Breast epithelium (tissue), 4 donors: ENCODE data around the gene THBS1. TPM values are rescaled to one million over a fixed set of nuclear protein-coding genes. Genes with fewer than 3 reads are reported as not detected.

Experiments used
- DNase-seq, 2 donors: peaks; one replicate each; pipeline ENCODE4 v3.0.0-alpha.2; 2019; ENCODE audit warnings: low spot score in 2 of 2
- H3K27ac ChIP-seq, 2 donors: fragments of 200-600 bp; sonication (generic) in 1 of 2; one replicate each; pipeline ENCODE4 v1.5.1; 2016 to 2019; ENCODE audit warnings: mild to moderate bottlenecking in 1 of 2
- H3K27me3 ChIP-seq, 2 donors: fragments of 200-600 bp; sonication (generic) in 1 of 2; one replicate each; pipeline versions ENCODE4 v1.5.1 to v1.6.0; 2017 to 2019; ENCODE audit warnings: control low read depth in 1 of 2, mild to moderate bottlenecking in 1 of 2
- H3K36me3 ChIP-seq: fragments of 200-600 bp; one replicate; pipeline ENCODE4 v1.5.1; 2019
- H3K4me1 ChIP-seq, 2 donors: fragments of 200-600 bp; sonication (generic); one replicate each; pipeline ENCODE4 v1.5.1; 2016 to 2019; ENCODE audit warnings: control low read depth in 1 of 2
- H3K4me3 ChIP-seq, 3 donors: fragments of 200-600 bp; sonication (generic); 1 replicate in 2 of 3; 2 replicates in 1 of 3; pipeline ENCODE4 v1.5.1; 2016 to 2019; ENCODE audit warnings: mild to moderate bottlenecking in 3 of 3, moderate library complexity in 2 of 3
- H3K9me3 ChIP-seq, 2 donors: fragments of 200-600 bp; sonication (generic) in 1 of 2; one replicate each; pipeline ENCODE4 v1.5.1; 2016 to 2019; ENCODE audit warnings: control low read depth in 1 of 2
- POLR2A ChIP-seq: fragments of 450-650 bp; IDR thresholded peaks from one replicate; pipeline ENCODE4 v1.6.1; 2016; ENCODE audit warnings: antibody characterized with exemption, mild to moderate bottlenecking, moderate library complexity
- POLR2AphosphoS5 ChIP-seq, 3 donors: sonication (generic); formaldehyde crosslinking; IDR thresholded peaks; one replicate each; pipeline ENCODE4 v1.6.1; 2017; ENCODE audit warnings: antibody characterized with exemption in 3 of 3
- intact Hi-C: fragments of 100-400 bp; cut with DNase I; formaldehyde crosslinking; loops from one replicate; pipeline ENCODE4 v1.15.1; 2023; ENCODE audit warnings: low total_unique reads
- total RNA-seq, 3 donors: library from RNA; depleted of rRNA; stranded (reverse); fragments of >200 nt; gene quantifications; one replicate each; pipeline ENCODE4 v1.1.0, GENCODE V29; 2016
- TF ChIP-seq, protein P1 (sequence below), 3 donors: fragments of 450-650 bp; IDR thresholded peaks; one replicate each; pipeline ENCODE4 v1.5.1; 2016 to 2017; ENCODE audit warnings: antibody characterized with exemption in 3 of 3, mild to moderate bottlenecking in 3 of 3, moderate library complexity in 3 of 3

The THBS1 gene
- total RNA-seq, 3 donors from 2014 or later = 106 to 623 (median 386) TPM

DNA sequence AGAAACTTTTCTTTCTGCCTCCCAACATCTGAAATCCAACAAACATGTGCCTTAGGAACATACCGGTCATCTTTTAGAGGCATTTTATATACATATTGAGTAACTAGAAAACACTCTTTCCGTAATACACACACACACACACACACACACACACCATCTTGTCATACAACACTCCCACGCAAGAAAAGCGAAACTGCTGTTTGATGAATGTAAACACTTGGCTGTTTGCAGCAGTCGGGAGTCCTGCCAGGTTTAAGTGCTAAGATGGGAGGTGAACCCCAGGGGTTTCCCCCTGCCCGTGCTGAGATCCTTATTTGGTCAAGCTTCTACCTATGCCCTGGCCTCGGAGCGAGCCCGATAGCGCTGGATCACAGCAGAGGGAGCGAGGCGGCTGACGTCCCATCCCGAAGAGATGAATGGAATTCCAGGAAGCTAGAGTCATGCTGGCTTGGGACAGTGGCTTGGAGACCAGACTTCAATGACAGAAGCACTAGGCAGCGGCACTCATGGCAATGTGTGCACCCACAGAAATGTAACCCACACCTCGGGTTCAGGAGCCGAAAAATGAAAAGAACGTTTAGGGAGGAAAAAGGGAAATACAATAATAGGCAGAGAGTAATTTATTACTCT, 1.3 kb upstream of the THBS1 start:
- Histone ChIP-seq H3K36me3 (no peaks in the 10 kb centered on the region), H3K9me3 (no peaks in the 10 kb centered on the region), H3K4me3 (peak overlapping the region; percentile 55 to 88 (median 71)), H3K27ac (peak overlapping the region; percentile 96), H3K27me3 (no peaks in the 10 kb centered on the region), H3K4me1 (peaks cover 0 to 3% of the 10 kb centered on the region in 2 donors)
- DNase-seq = peak; percentile 66 to 86
- TF ChIP-seq POLR2AphosphoS5 (IDR thresholded peaks at IDR 0.05) = peak in 2 of 3 donors; percentile 71 to 82
- TF ChIP-seq, protein P1, sequence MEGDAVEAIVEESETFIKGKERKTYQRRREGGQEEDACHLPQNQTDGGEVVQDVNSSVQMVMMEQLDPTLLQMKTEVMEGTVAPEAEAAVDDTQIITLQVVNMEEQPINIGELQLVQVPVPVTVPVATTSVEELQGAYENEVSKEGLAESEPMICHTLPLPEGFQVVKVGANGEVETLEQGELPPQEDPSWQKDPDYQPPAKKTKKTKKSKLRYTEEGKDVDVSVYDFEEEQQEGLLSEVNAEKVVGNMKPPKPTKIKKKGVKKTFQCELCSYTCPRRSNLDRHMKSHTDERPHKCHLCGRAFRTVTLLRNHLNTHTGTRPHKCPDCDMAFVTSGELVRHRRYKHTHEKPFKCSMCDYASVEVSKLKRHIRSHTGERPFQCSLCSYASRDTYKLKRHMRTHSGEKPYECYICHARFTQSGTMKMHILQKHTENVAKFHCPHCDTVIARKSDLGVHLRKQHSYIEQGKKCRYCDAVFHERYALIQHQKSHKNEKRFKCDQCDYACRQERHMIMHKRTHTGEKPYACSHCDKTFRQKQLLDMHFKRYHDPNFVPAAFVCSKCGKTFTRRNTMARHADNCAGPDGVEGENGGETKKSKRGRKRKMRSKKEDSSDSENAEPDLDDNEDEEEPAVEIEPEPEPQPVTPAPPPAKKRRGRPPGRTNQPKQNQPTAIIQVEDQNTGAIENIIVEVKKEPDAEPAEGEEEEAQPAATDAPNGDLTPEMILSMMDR (IDR thresholded peaks at IDR 0.05) = no peak
- TF ChIP-seq POLR2A = no peak
- intact Hi-C loops = loop anchor here (5.0 kb wide), 1 partner anchor 407 kb away; no protein-coding TSS in a partner anchor

DNA sequence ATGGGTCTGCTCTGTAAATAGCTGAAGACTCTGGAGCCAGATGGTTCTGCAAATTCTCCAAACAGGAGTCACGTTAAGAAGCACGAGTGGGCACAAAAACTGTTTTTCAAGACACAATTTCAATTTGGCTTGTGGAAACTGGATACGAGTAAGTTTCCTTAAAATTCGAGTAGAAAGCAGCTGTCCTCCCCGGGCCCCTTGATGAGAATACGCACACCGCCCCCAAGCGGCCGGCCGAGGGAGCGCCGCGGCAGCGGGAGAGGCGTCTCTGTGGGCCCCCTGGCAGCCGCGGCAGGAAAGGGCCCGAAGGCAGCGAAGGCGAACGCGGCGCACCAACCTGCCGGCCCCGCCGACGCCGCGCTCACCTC, 778 bp upstream of the THBS1 start:
- TF ChIP-seq, protein P1 (IDR thresholded peaks at IDR 0.05) = peak; percentile 76 to 99 (median 89)
- TF ChIP-seq POLR2A (no peak), POLR2AphosphoS5 (IDR thresholded peaks at IDR 0.05) (peak in 1 of 3 donors; percentile 13)
- Histone ChIP-seq H3K4me1 (peaks cover 0 to 3% of the 10 kb centered on the region in 2 donors), H3K27ac (peak overlapping the region; percentile 96), H3K4me3 (peak overlapping the region; percentile 55 to 88 (median 71)), H3K27me3 (no peaks in the 10 kb centered on the region), H3K9me3 (no peaks in the 10 kb centered on the region), H3K36me3 (no peaks in the 10 kb centered on the region)
- intact Hi-C loops = loop anchor here (5.0 kb wide), 1 partner anchor 408 kb away; no protein-coding TSS in a partner anchor
- DNase-seq = peak; percentile 93

DNA sequence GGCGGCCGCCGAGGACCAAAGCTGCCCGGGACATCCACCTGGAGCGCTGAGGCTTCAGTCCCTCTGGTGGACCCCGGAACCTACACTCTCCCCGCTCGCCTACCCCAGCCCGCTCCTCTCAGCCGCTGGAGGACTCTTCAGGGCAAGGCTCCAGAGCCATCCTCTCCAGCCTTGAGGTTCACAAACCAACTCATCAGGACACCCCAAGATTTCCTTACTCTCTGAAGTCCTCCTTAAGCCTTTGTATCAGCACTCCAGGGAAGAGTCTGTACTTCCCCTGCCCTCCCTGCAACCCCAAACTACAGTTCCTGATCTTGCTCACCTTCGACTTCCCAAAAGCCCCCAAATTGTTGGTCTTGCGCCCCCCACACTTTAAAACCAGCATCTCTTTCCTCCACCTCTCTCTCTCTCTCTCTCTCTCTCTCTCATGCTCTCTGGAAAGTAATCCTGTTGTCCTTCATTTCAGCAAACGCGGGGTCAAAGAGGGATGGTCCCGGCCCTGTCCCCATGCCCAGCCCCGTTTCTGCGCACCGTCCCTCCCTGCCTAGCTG, 438 bp downstream of the THBS1 start:
- H3K27me3 ChIP-seq = no peaks in the 10 kb centered on the region
- no peaks in the 10 kb centered on the region for H3K9me3 ChIP-seq
- peak overlapping the region; percentile 96 for H3K27ac ChIP-seq
- peak; percentile 7 for TF ChIP-seq POLR2A
- TF ChIP-seq, protein P1 (IDR thresholded peaks at IDR 0.05) = no peak
- no peaks in the 10 kb centered on the region for H3K36me3 ChIP-seq
- peak overlapping the region; percentile 55 to 88 (median 71) for H3K4me3 ChIP-seq
- intact Hi-C loops = loop anchor here (5.0 kb wide), 1 partner anchor 409 kb away; no protein-coding TSS in a partner anchor
- DNase-seq = no peak
- H3K4me1 ChIP-seq = peaks cover 3 to 7% of the 10 kb centered on the region in 2 donors

DNA sequence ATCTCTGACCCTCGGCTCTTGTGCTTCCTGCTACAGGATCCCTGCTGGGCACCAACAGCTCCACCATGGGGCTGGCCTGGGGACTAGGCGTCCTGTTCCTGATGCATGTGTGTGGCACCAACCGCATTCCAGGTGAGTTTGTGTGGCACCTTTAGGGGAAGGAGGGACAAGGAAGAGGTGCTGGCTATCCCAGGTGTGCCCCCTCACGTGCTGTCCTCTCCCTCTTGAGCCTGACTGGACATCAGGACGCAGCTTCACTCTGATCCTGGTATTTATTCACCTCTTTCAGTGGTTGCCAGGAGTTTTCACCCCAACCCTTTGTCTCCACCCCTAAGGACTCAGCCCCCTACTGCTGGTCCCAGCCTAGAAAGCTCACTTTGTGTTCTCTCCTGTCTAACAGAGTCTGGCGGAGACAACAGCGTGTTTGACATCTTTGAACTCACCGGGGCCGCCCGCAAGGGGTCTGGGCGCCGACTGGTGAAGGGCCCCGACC, 960 bp downstream of the THBS1 start:
- intact Hi-C loops = loop anchor here (5.0 kb wide), 1 partner anchor 410 kb away; no protein-coding TSS in a partner anchor
- TF ChIP-seq POLR2A = no peak
- TF ChIP-seq, protein P1 (IDR thresholded peaks at IDR 0.05) = peak in 2 of 3 donors; percentile 33 to 37
- TF ChIP-seq POLR2AphosphoS5 (IDR thresholded peaks at IDR 0.05) = peak in 1 of 3 donors; percentile 44
- H3K36me3 ChIP-seq = no peaks in the 10 kb centered on the region
- no peaks in the 10 kb centered on the region for H3K27me3 ChIP-seq
- peaks cover 3 to 9% of the 10 kb centered on the region in 2 donors for H3K4me1 ChIP-seq
- DNase-seq = peak; percentile 71 to 74
- H3K27ac ChIP-seq = peak overlapping the region; percentile 96
- peak overlapping the region; percentile 55 to 88 (median 71) for H3K4me3 ChIP-seq
- no peaks in the 10 kb centered on the region for H3K9me3 ChIP-seq
